SHP77 (cell line): ENCODE data around the gene AXIN1.
"Not testable (repeated sequence)": the region's sequence is repeated elsewhere in the genome, so short reads cannot be mapped to it uniquely, and the experiment has no call there.

Experiments used
- DNase-seq, 2 experiments: peaks; one replicate each; lab custom pipeline; 2025; lab: John Stamatoyannopoulos, UW

Gene AXIN1

GRCh38 chr16:352547-353403 lies at the start of gene AXIN1:
Gene AXIN1, minus strand, starts transcription at chr16:352723. Its CDS starts 5,698 bp downstream, at chr16:347025.
- DNase-seq, result peak; percentile 94 to 97

- DNase-seq, result peak; percentile 76 to 88
Observed at GRCh38 chr16:401468-402348, 49.2 kb upstream of the AXIN1 start, which contains the start of gene DECR2. Gene DECR2, plus strand, starts transcription at chr16:401885. Its CDS starts 79 bp downstream, at chr16:401964.

- no peak for DNase-seq
Observed at GRCh38 chr16:400061-400591, 47.6 kb upstream of the AXIN1 start.

GRCh38 chr16:399340-400019 lies 47.0 kb upstream of the AXIN1 start:
- DNase-seq, result no peak

- no peak for DNase-seq
Observed at GRCh38 chr16:398561-399339, 46.2 kb upstream of the AXIN1 start.

GRCh38 chr16:397736-398332 lies 45.3 kb upstream of the AXIN1 start:
- no peak for DNase-seq

- no peak for DNase-seq
Observed at GRCh38 chr16:397135-397661, 44.7 kb upstream of the AXIN1 start, which contains the start of gene NME4. Gene NME4, plus strand, starts transcription at chr16:397199. Its CDS starts 24 bp downstream, at chr16:397223.

GRCh38 chr16:396605-397004 lies 44.1 kb upstream of the AXIN1 start:
- no peak for DNase-seq

GRCh38 chr16:396199-396598 lies 43.7 kb upstream of the AXIN1 start:
- no peak for DNase-seq

GRCh38 chr16:392450-393030 lies 40.0 kb upstream of the AXIN1 start:
- DNase-seq, result no peak

- peak; percentile 61 to 75 for DNase-seq
Observed at GRCh38 chr16:391885-392335, 39.4 kb upstream of the AXIN1 start.

GRCh38 chr16:389352-389751 lies 36.8 kb upstream of the AXIN1 start:
- DNase-seq, result no peak

- not testable (repeated sequence) for DNase-seq
Observed at GRCh38 chr16:387761-388666, 35.5 kb upstream of the AXIN1 start.

- DNase-seq, result no peak
Observed at GRCh38 chr16:386641-387156, 34.2 kb upstream of the AXIN1 start.

GRCh38 chr16:383326-384051 lies 31.0 kb upstream of the AXIN1 start:
- no peak for DNase-seq

GRCh38 chr16:381789-382717 lies 29.5 kb upstream of the AXIN1 start, which contains the start of gene PGAP6:
Gene PGAP6, minus strand, starts transcription at chr16:381978. Its CDS starts 157 bp downstream, at chr16:381821.
- peak in 1 of 2 experiments; percentile 70 for DNase-seq
